Measurements from ENCODE around the gene CENPP.
"Not testable (repeated sequence)": the region's sequence is repeated elsewhere in the genome, so short reads cannot be mapped to it uniquely, and the experiment has no call there.

CENPP gene

DNA sequence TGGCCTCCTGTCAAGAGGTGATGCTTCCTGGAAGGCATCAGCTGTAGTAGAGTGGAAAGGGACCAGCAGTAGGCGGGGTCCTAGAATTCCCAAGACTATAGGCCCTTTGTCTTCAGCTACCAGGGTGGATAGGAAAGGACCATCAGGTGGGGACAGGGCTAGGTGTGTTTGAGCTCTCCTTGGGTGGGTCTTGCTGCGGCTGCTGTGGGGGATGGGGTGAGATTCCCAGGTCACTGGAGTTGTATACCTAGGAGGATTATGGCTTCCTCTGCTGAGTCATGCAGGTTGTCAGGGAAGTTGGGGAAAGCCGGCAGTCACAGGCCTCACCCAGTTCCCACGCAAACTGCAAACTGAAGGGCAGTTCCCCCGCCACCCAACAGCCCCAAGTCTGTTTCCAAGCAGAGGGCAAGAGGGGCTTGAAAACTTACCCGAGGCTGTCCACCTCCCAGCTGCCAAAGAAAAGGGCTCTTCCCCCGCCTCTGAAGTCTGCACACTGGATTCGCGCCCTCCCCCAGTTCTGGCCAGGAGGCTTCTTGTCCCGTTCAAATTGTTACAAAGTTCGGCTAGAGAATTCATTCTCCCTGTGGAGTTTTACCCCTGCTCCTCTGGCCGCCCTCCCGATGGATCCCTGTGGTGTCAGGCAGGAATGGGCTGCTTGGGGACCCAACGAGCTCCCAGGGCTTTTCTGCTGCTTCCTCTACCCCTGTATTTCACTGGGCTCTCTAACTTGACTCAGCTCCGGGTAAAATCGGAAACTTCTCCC, 233.0 kb downstream of the CENPP start:
- no peak for DNase-seq

DNA sequence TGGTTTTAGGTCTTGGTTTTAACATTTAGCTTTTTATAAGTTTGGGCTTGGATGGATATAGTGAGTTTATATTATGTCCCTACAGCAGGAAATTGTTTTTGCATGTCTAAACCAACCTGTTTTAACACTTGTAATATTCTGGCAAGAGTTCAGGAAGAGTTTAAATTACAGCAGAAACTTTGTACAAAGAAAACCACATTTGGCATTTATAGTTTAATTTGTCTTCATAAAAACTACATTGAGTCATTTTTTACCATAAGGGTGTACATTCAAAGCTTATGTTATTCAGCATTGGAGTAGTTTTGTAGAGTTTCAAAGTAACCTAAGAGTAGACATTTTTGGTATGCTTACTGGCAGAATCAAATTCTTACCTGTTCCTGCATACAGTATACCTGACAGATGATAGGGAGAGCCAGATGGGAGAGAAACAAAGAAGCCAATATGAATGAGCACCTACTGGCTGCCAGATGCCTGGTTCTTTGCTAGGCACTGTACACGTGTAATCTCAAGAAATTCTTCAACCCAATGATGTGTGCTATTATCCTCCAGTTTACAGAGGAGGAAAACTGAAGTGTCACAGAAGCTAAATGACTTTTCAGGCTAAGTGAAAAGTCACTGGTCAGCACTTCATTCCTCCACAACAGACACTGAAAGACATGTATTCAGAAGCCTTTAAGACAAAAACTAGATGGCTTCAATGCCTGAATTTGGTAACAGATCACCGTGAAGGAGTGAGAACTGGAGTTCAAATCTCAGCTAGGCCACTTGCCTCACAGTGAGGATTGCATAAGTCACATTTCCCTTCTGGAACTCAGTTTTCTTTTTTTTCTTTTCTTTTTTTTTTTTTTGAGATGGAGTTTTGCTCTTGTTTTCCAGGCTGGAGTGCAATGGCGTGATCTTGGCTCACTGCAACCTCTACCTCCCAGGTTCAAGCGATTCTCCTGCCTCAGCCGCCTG, 235.9 kb downstream of the CENPP start:
- DNase-seq = no peak

DNA sequence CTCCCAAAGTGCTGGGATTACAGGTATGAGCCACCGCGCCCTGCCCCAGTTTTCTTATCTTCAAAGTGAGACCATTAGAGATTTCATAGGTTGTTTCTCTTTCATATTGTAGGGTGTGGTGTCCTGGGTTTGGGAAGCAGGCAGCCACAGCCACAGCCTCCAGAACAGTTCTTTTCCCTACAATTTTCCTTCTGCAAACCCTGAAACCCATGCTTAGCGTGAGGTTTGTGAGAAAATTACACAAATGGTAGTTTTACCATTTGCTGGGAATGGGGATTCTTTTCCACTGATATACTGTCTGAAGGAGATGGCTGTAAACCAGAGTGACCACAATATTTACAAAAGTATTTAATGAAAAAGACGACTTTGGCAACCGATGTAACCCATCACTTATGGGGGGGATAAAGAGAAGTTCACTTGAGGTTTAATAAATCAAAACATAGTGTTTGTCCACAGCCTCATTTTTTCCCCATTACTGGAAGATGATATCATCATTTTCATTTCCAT, 236.8 kb downstream of the CENPP start:
- DNase-seq = no peak

DNA sequence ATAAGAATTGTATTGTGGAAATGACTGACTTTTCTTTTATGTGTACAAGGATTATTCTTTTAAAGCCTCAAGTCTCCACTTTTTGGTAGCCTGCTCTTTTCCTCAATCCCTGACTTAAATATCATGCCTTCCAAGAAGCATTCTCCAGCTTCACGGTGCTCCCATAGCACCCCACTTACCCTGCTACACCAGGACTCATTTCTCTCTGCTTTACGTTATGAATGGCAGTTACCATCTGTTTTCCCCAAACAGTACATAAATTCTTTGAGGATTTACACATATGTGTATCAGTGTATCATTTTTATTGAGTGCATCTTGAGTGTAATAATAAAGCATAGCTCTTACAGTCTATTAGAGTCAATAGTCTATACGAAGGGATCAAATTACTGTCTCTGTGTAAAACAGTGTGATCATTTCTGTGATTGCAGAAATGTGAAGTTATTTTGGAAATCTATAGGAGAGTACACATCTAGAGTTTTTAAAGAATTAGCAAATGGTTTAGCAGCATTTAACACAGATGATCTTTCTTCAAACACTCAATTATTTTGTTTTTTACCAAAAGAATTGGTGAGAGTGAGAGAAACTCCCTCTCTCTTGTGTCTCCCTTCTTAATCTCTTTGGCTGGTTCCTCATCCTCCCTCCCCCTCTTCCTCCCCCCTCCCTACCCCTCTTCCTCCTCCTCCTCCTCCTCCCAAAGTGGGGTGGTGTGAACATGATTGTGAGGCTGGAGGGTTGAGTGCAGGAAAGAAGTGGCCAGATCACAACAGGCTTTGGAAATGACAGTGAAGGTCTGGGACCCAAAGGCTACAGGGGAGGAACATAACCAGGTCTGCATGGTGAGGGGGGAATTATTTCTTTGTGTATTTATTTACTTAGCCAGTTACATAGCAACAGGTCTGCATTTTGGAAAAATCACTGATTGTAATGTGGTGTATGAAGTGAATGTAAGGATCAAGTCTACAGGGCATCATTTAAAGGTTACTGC, 237.7 kb downstream of the CENPP start:
- no peak for DNase-seq

DNA sequence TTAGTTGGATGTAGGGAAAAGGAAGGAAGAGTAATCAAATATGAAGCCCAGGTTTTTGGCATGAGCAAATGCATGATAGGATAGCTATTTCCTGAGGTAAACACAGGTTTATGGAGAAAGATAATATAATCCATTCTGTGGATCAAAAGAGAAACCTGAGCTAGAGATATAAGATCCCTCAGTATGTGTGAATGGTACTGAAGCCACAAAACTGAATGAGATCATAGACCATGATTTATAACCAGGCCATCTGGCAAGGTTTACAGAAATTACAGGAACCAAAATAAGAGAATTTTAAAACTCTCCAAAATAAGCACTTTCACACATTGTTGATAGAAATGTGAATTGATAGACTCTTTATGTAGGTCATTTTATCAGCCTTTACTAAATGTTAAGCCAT, 238.8 kb downstream of the CENPP start:
- no peak for DNase-seq

DNA sequence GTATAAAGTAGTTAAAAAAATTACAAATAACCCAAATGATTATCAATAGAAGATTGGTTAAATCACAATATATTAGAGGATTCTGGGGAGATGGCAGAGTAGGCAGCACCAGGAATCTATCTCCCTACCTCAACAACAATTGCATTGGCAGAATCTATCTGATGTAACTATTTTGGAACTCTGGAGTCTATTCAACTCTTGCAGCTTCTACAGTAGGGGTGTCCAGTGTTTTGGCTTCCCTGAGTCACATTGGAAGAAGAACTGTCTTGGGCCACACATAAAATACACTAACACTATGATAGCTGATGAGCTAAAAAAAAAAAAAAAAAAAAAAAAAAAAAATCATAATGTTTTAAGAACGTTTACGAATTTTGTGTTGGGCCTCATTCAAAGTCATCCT, 239.2 kb downstream of the CENPP start:
- no peak for DNase-seq

DNA sequence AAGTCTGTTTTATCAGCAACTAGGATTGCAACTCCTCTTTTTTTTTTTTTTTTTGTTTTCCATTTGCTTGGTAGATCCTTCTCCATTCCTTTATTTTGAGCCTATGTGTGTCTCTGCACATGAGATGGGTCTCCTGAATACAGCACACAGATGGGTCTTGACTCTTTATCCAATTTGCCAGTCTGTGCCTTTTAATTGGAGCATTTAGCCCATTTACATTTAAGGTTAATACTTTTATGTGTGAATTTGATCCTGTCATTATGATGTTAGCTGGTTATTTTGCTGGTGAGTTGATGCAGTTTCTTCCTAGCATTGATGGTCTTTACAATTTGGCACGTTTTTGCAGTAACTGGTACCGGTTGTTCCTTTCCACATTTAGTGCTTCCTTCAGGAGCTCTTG, 246.1 kb downstream of the CENPP start:
- DNase-seq = not testable (repeated sequence)

DNA sequence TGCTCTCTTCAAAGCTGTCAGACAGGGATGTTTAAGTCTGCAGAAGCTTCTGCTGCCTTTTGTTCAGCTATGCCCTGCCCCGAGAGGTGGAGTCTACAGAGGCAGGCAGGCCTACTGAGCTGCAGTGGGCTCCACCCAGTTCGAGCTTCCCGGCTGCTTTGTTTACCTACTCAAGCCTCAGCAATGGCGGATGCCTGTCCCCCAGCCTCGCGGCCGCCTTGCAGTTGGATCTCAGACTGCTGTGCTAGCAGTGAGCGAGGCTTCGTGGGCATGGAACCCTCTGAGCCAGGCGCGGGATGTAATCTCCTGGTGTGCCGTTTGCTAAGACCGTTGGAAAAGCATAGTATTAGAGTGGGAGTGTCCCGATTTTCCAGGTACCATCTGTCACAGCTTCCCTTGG, 247.9 kb downstream of the CENPP start:
- DNase-seq = not testable (repeated sequence)

DNA sequence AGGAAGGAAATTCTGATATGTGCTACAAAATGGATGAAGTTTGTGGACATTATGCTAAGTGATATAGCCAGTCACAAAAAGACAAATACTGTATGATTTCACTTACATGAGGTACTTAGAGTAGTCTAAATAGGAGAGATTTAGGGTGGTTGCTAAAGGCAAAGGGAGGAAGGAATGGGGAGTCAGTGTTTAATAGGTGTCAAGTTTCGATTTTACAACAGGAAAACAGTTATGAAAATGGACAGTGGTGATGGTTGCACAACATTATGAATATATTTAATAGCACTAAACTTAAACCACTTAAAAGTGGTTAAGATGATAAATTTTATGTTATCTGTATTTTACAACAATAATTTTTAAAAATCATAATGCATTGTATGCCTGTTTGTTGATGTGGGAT, 250.4 kb downstream of the CENPP start:
- no peak for DNase-seq

DNA sequence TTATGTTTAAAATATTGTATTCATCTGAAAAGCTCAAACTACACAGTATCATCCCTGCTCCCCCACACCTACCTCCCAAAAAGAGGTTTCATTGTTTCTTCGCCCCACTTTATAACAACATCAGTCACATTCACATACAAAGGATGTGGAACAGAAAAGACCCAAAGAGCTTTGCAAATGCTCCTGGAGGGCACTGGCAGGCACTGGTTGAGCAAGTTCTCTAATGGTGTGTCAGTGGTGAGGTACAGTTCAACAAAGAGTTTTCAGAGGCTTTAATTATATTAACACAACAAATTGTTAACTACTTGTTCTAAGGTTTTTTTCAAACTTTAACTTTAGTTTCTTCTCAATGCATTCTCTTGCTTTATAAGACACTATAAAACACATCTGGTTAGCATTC, 264.2 kb downstream of the CENPP start:
- no peak for DNase-seq

DNA sequence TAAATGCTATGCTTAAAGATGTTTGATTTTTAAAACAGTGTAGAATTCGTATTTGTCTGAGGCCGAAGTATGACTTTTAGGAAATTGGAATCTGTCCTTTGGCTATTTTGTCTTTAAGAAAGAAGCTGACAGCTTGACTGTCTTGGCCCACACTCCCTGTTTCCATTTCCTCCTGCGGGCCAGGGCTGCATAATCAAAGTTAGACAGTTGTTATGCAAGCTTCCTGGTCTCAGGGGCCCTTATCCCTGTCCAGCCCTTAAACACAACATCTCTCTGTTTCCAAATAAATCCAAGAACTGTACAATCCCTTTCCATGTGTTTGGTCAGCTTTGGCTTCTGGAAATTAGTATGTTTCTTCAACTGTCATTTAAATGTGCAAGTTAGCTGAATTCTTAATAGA, 264.6 kb downstream of the CENPP start:
- DNase-seq = no peak

DNA sequence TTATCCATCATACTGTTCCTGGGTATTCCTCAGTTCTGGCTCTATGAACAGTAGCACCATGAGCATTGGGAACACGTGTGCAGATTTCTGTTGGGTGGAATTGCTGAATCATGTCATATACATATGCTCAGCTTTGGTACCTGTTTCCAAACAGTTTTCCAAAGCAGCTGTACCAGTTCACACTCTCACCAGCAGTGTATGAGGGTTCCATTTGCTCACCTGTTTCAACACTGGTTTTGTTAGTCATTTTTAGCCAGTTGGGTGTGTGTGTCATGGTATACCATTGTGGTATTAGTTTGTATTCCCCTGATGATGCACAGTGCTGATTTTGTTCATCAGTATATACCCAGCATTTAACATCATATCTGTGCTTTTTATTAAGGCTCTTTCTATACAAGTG, 266.8 kb downstream of the CENPP start:
- no peak for DNase-seq

DNA sequence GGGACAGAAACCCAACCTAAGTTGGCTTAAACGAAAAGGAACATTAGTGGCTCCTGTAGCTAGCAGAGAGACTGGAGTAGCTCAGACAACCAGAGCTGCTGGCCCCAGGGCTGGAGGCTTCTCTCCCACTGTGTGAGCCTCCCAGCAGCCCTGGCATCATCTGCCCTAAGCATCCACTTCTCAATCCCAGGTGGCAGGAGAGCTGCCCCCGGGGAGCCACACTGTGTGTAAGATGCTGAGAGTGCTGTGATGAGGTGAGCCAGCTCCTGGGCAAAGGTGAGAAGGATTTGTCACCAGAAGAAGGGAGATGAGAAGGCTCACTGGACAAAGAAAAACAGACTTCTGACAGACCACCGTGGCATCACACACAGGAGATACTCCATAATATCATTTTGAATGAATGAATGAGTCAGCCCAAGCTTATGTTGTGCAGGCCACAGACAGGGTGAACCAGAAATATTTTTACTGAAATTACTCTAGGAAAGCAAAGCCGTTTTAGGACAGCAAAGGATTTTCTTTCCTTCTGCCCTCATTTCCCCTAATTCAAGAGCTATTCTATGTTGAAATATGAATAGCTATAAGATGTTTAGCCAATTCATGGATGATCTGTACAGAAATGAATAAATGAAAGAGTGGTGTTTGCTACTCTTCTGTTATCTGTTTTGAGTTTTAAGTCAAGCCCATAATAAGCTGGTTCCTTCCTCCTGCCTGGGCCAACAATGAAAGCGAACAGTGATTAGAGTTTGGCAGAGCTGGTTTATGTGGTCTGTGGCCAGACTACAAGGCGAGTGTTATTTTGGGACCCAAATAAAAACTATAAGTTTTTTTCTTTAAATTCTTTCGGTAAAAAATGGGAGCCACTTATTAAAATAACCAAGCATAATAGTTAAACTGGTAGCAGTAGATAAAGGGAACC, 267.5 kb downstream of the CENPP start:
- DNase-seq = no peak

DNA sequence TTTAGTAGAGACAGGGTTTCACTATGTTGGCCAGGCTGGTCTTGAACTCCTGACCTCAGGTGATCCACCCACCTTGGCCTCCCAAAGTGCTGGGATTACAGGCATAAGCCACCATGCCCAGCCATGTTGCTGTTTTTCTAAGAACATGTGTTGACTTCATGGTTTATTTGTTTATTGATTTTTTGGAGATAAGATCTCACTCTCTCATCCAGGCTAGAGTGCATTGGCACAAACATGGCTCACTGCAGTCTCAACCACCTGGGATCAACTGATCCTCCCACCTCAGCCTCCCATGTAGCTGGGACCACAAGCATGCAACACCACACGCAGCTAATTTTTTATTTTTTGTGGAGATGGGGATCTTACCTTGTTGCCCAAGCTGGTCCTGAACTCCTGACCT, 269.3 kb downstream of the CENPP start:
- not testable (repeated sequence) for DNase-seq

DNA sequence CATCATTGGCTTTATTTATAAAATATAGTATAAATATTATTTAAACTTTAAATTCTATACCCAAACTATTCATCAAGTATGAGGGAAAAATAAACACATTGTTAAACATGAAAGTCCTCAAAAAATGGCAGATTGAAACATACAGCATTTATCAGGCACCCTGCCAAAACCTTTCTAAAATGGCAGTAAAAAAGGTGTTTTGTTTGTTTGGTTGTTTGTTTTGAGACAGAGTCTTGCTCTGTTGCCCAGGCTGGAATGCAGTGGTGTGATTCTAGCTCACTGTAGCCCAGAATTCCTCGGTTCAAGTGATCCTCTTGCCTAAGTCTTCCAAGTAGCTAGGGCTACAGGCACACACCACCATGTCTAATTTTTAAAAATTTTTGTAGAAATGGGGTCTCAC, 270.2 kb downstream of the CENPP start:
- DNase-seq = no peak

DNA sequence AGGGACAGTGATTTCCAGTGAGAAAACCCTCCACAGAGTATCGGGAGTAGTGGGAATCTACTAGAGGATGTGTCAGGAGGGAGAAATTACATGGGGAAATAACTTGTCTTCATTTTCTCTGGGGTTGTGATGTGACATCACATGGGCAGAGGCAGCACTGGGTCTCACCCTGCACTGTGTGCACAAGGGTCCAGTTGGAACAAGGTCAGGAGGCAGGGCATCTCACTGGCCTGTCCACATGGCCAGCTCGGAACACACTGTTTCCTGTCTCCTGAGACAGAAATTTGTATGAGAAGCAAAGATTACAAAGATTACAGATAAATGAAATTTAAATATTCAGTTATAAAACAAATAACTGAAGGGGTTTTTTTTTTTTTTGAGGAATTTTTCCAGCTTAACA, 272.6 kb downstream of the CENPP start:
- DNase-seq = no peak

DNA sequence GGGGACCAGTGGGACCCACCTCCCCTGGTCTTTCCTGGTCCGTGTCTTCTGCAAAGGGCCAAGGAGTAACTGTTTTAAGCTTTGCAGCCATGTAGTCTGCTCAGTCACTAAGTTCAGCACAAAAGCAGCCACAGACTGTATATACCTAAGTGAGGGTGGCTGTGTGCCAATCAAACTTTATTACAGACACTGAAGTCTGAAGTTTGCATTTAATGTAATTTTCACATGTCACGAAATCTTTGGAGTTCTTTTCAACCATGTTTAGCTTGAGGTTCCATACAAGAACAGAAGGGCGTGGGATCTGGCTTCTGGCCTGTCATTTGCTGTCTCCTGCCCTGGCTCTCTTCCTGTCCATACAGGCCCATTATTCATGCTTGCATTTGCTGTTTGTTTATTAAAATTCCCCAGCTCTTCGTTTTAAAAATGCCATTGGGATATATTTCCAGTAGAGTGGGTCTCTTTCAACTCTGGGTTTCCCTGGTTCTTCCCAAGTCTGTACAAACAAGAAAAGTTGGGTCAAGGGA, 274.2 kb downstream of the CENPP start:
- DNase-seq = no peak

DNA sequence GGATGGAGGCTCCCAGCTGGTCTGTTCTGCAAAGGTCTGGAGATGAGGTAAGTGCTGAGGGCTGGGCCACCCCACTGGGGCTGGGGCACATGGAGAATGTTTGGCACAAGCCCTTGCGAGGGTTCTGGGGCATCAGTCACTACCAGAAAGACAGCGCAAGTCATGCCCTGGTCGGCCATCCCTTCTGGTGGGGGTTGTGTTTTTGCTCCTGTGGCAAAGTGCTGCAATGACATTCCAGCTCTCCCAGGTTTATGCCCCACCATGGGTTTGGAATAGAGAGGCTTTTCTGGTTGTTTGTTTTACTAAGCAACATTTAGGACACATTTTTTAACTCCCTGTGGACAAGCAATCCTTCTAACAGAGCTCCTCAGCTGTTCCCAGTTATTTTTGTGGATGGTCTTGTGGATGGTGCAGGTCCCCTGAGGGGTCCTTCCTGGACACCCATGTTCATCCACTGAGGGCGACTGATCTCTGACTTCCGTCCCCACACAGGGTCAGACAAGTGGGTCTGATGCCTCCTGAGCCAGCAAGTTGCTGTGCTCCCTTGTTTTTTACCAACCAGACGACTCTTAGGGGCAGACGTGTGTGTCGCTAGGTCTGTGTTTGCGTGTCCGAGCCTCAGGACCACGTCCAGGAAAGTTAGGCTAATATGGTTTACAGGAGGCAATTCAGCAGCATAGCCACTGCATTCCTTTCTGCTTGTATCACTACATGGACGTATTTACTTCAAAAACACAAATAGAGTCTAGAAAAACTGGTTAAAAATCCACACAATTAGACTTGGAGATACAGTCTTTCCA, 274.9 kb downstream of the CENPP start:
- no peak for DNase-seq

DNA sequence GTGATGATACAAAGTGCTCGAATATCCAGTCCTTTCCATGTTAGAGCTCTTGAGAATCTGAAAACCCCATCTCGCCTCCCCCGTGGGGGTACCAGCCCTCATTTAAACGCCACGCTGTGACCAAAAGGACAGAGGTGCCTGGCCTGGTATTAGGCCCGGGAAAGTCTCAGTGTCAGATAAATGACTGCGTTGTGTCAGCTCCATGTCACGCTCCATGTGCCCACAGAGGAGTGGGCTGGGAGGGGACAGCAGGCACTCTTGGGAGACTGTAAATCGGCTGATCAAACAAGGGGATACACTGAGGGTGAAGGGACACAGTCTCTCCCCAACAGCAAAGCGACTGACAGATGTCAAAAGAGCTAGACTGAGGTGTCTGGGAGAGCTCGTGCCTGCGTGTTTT, 275.7 kb downstream of the CENPP start:
- DNase-seq = no peak

DNA sequence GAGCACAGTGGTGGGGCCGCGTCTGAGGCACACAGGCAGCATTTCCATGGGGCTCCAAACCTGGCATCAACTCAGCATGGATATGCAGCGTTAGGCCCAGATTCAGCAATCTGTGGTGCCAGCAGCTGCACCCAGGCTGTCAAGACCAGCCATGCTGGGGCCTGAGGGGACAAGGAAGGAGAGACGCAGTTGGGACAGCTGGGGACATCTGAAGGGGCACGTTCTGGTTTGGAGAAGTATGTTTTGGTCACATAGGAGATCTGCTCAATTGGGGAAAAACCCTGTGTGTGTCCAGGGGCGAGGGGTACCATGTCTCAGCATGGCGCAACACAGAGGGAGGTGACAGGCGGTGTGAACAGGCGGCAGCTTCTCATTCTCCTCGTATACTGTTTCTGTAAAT, 276.7 kb downstream of the CENPP start:
- no peak for DNase-seq

Measured in NCI-H187 treated with DMSO at 0.1 percent for 48 hours (cell line).